Colonic mucosa (tissue), 4 donors: ENCODE results near the gene SCYL2. TPM values are rescaled to one million over a fixed set of nuclear protein-coding genes. Genes with fewer than 3 reads are reported as not detected.
A peak's percentile ranks its signal among the peaks of the same experiment; 100 is the strongest.

Experiments
- DNase-seq: peaks from one replicate; pipeline ENCODE4 v3.0.0-alpha.2; 2020
- H3K27ac ChIP-seq: fragments of 200-600 bp; one replicate; pipeline ENCODE4 v1.8.0; 2021
- H3K27me3 ChIP-seq: fragments of 200-600 bp; one replicate; pipeline ENCODE4 v1.8.0; 2021
- H3K36me3 ChIP-seq: fragments of 200-600 bp; one replicate; pipeline ENCODE4 v1.8.0; 2021
- H3K4me1 ChIP-seq: fragments of 200-600 bp; one replicate; pipeline ENCODE4 v1.8.0; 2021; ENCODE audit warnings: mild to moderate bottlenecking
- H3K4me3 ChIP-seq: fragments of 200-600 bp; one replicate; pipeline ENCODE4 v1.8.0; 2021
- H3K9ac ChIP-seq, 2 donors: one replicate each; pipeline ENCODE4 v1.7.0; 2013; ENCODE audit warnings: control low read depth in 2 of 2, low read depth in 2 of 2, low read length in 2 of 2
- H3K9me3 ChIP-seq: fragments of 200-600 bp; one replicate; pipeline ENCODE4 v1.8.0; 2021
- intact Hi-C: fragments of 100-400 bp; cut with DNase I; formaldehyde crosslinking; loops from one replicate; pipeline ENCODE4 v1.14.1; 2022
- total RNA-seq, 2 donors: library from RNA; stranded (reverse); fragmentation: NEBNext Ultra II Directional in 1 of 2; extraction: Animal tissue kit (Norgen Biotek cat#: 25700) in 1 of 2; gene quantifications; one replicate each; pipeline ENCODE4 v1.2.1, GENCODE V29; 2021
- TF ChIP-seq, protein P1 (sequence below): fragments of 200-600 bp; IDR thresholded peaks from one replicate; pipeline ENCODE4 v1.8.0; 2022; ENCODE audit warnings: antibody characterized with exemption, mild to moderate bottlenecking
- donor health status: healthy.
- donor health status: DM: no; HTN: no; CAD: no.
- donor health status: DM: no; HTN: no; CAD: no.

Gene SCYL2
- total RNA-seq, 2 donors from 2014 or later = 58.4 to 91.1 TPM

DNA sequence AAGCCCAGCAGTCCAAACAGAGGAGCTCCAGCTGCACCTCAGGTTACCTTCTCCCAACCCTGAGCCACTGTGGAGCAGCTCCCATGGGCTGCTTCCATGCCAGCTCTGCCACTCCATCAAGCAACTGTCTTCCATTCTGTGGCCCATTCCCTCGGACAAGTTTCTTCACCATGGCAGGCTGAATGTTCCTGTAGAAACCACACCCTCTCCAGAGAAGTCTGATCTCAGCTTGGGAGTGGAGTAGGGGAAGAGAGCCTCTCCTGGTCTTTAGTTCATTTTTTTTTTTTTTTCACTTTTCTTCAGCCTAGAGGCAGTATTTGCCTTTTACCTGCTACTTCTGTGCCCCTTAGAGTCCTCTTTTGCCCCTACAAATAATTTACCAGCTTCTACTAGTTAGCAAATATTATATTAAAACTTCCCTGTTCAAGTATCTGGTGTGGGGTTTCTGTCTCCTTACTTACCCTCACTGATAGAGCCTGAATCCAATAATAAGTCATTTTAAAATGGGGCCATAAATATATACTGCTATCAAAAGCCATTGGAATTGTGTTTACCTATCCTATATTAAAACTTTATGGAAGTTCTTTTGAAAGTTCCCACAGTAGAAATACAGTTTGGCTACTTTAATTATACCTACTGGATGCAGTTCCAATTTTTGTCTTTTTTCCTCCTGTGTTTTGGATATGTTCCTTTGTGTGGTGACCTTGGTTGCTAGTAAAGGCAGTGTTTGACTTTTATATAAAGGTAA is 78.2 kb downstream of the SCYL2 start:
- Histone ChIP-seq H3K36me3 (no peaks in the 10 kb centered on the region), H3K27me3 (no peaks in the 10 kb centered on the region), H3K27ac (peak overlapping the region; percentile 41), H3K4me1 (no peaks in the 10 kb centered on the region), H3K9ac (no peak overlapping the region), H3K9me3 (no peaks in the 10 kb centered on the region), H3K4me3 (no peak overlapping the region)
- intact Hi-C loops = loop anchor here (5.0 kb wide), 1 partner anchor 392 kb away; no protein-coding TSS in a partner anchor
- TF ChIP-seq, protein P1, sequence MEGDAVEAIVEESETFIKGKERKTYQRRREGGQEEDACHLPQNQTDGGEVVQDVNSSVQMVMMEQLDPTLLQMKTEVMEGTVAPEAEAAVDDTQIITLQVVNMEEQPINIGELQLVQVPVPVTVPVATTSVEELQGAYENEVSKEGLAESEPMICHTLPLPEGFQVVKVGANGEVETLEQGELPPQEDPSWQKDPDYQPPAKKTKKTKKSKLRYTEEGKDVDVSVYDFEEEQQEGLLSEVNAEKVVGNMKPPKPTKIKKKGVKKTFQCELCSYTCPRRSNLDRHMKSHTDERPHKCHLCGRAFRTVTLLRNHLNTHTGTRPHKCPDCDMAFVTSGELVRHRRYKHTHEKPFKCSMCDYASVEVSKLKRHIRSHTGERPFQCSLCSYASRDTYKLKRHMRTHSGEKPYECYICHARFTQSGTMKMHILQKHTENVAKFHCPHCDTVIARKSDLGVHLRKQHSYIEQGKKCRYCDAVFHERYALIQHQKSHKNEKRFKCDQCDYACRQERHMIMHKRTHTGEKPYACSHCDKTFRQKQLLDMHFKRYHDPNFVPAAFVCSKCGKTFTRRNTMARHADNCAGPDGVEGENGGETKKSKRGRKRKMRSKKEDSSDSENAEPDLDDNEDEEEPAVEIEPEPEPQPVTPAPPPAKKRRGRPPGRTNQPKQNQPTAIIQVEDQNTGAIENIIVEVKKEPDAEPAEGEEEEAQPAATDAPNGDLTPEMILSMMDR = no peak
- DNase-seq = peak; percentile 43

DNA sequence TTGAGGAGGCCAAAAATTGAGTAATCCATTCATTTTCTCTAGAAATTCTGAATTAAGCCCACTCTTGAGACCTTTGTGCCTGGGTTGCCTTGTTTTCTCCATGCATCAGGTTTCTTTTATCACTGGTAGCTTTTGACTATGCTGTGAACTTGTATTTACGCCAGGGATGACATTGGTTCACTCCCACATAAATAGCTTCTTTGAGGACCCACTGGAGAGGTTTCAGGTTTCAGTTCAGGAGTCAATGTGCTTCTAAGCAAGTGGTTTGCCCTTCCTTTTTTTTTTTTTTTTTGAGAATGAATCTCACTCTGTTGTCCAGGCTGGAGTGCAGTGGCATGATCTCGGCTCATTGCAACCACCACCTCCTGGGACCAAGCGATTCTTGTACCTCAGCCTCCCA is 79.7 kb downstream of the SCYL2 start:
- no peak overlapping the region for H3K9ac ChIP-seq
- intact Hi-C loops = loop anchor here (5.0 kb wide), 1 partner anchor 391 kb away; no protein-coding TSS in a partner anchor
- no peaks in the 10 kb centered on the region for H3K4me1 ChIP-seq

DNA sequence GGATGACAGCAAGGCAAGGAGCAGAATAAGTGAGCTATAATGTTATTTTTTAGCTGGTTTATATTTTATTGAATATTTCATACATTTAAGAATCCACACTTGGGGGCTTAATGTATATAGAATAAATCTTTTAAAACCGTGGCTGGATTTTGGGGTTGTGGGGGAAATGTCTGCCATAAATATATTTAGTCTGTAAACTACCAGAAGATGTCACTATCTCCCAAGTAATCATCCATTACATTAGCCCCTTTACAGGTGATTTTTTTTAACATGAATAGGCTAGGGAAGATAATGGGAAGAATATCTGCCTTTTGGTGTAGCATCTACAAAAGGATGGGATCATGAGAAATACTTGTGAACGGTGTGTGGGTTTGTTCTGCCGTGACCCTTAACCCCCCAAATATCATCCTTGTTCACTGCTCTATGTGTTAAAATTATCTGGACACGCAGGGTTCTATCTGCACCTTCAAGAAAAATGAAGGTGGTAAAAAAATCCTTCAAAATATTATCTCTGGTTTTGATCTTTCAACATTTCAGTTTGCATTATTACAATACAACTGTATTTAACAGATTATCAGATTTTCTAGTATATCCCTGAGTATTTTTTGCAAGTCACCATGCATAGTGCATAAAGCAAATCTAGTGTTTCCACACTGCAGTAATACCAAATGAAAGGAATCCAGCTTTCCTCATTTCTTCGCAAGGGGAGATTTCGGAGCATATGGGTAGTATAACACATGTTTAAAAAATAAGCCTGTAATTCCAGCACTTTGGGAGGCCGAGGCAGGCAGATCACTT is 81.9 kb downstream of the SCYL2 start:
- Histone ChIP-seq H3K27me3 (no peaks in the 10 kb centered on the region), H3K4me1 (no peaks in the 10 kb centered on the region), H3K9ac (no peak overlapping the region), H3K36me3 (no peaks in the 10 kb centered on the region), H3K9me3 (no peaks in the 10 kb centered on the region), H3K27ac (no peak overlapping the region), H3K4me3 (no peak overlapping the region)
- DNase-seq = no peak
- TF ChIP-seq, protein P1 = peak; percentile 17
- intact Hi-C loops = loop anchor here (5.0 kb wide), 1 partner anchor 388 kb away; no protein-coding TSS in a partner anchor

More for the DNA sequence above, 79.7 kb downstream of the SCYL2 start:
- no peak for DNase-seq
- no peaks in the 10 kb centered on the region for H3K27me3 ChIP-seq
- TF ChIP-seq, protein P1 = no peak
- no peak overlapping the region for H3K4me3 ChIP-seq
- H3K36me3 ChIP-seq = no peaks in the 10 kb centered on the region
- H3K9me3 ChIP-seq = no peaks in the 10 kb centered on the region
- H3K27ac ChIP-seq = no peak overlapping the region

DNA sequence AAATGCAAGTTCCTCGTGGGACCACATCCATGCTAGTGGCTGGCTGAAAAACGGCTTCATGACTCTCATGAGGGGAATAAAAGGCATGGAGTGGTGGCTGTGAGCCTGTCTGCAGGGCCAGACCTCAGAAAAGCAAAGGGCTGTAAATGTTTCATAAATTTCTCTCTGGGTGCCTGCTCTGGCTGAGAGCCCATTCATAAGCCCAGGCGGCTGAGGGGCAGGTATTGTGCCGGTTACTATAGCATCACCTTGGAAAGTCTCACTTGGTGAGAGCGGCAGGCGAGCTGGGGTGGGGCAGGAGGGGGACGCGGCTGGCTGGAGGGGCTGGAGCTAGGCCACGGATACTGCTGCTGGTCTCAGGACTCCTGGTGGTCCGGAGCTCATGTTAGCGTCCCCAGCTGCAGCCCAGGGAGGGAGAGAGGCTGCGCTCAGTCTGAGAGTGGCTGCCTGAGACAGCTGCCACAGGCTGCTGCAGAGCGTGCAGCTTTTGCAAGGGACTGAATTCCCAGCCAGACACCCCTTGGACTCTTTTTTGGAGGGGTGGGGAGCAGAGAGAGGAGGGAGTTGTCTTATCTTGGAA is 89.8 kb downstream of the SCYL2 start, which contains the start of gene SLC17A8:
Gene SLC17A8, plus strand, starts transcription at position 431 of the 580 bp plus-strand sequence. CDS start 318 bp downstream, outside the sequence.
- Histone ChIP-seq H3K4me1 (no peaks in the 10 kb centered on the region), H3K27ac (no peak within 1 kb of the TSS), H3K27me3 (no peaks in the 10 kb centered on the region), H3K9me3 (no peaks in the 10 kb centered on the region), H3K9ac (no peak within 1 kb of the TSS), H3K4me3 (peak within 1 kb of the TSS; percentile 6), H3K36me3 (no peaks in the 10 kb centered on the region)
- DNase-seq = no peak
- TF ChIP-seq, protein P1 = no peak
- intact Hi-C loops = no loop called here

DNA sequence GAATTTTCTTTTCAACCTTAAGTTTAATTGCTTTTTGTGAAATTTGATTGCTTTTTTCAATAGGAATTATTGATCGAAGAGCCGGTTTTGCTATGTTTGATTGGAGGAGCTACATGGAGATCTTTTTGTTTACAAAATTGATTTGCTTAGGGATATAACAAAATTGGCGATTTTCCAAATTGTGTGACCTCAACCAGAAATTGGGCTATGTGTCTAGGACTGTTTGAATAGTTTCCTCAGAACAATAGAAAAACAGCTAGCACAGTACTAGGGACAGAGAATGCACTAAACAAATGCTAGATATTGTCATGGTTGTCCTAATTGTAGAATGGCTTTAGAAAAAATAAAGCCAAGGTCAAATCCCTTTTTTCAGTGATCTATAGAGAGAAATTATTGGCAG is 92.3 kb downstream of the SCYL2 start:
- Histone ChIP-seq H3K9ac (no peak overlapping the region), H3K4me1 (no peaks in the 10 kb centered on the region), H3K27me3 (no peaks in the 10 kb centered on the region), H3K9me3 (no peaks in the 10 kb centered on the region), H3K36me3 (no peaks in the 10 kb centered on the region), H3K4me3 (no peak overlapping the region), H3K27ac (no peak overlapping the region)
- TF ChIP-seq, protein P1 = no peak
- intact Hi-C loops = no loop called here
- DNase-seq = no peak
